Thyroid gland (tissue), 4 donors: ENCODE measurements around the gene TTC9B. TPM values are rescaled to one million over a fixed set of nuclear protein-coding genes. Genes with fewer than 3 reads are reported as not detected.

ENCODE experiments used
- DNase-seq, 2 donors: peaks; one replicate each; pipeline ENCODE4 v3.0.0-alpha.2; 2019
- H3K27ac ChIP-seq, 3 donors: fragments of 200-600 bp; sonication (generic); 1 replicate in 2 of 3; 2 replicates in 1 of 3; pipeline ENCODE4 v1.5.1; 2016 to 2019; ENCODE audit warnings: mild to moderate bottlenecking in 1 of 3, moderate library complexity in 1 of 3
- H3K27me3 ChIP-seq: fragments of 200-600 bp; sonication (generic); one replicate; pipeline ENCODE4 v1.5.1; 2019
- H3K36me3 ChIP-seq, 2 donors: fragments of 200-600 bp; sonication (generic); one replicate each; pipeline ENCODE4 v1.5.1; 2016 to 2019
- H3K4me1 ChIP-seq, 2 donors: fragments of 200-600 bp; sonication (generic); one replicate each; pipeline ENCODE4 v1.5.1; 2017 to 2019
- H3K4me3 ChIP-seq, 3 donors: fragments of 200-600 bp; sonication (generic); replicated peaks in 1 of 3; 1 replicate in 2 of 3; 2 replicates in 1 of 3; pipeline ENCODE4 v1.5.1; 2016; ENCODE audit warnings: mild to moderate bottlenecking in 1 of 3
- H3K9me3 ChIP-seq: fragments of 200-600 bp; sonication (generic); one replicate; pipeline ENCODE4 v1.5.1; 2017
- CTCF ChIP-seq, 6 experiments: fragments of 200-600 bp in 3 of 6; fragments of 450-650 bp in 3 of 6; sonication (generic) in 3 of 6; IDR thresholded peaks; one replicate each; pipeline ENCODE4 v1.5.1; 2016 to 2019; ENCODE audit warnings: antibody characterized with exemption in 6 of 6, mild to moderate bottlenecking in 2 of 6, inconsistent platforms in 1 of 6, moderate library complexity in 1 of 6
- POLR2A ChIP-seq, 2 donors: fragments of 450-650 bp; IDR thresholded peaks; one replicate each; pipeline ENCODE4 v1.6.1; 2017; ENCODE audit warnings: antibody characterized with exemption in 2 of 2, mild to moderate bottlenecking in 2 of 2, moderate library complexity in 1 of 2
- WGBS, 2 donors: methylation state at CpG; one replicate each; pipeline ENCODE4 v1.1.5; 2017; 5-methylcytosine and 5-hydroxymethylcytosine counted together
- intact Hi-C: fragments of 100-400 bp; cut with DNase I; formaldehyde crosslinking; loops from one replicate; pipeline ENCODE4 v1.15.1; 2023
- total RNA-seq, 4 donors: library from RNA; depleted of rRNA; stranded (reverse); fragments of >200 nt; gene quantifications; one replicate each; pipeline ENCODE4 v1.2.3, GENCODE V29; 2016

The TTC9B gene
- total RNA-seq, result not detected

- Histone ChIP-seq H3K4me3 (no peak within 1 kb of the TSS), H3K4me1 (peaks cover 0 to 22% of the 10 kb centered on the region in 2 donors), H3K27me3 (no peaks in the 10 kb centered on the region), H3K36me3 (no peaks in the 10 kb centered on the region), H3K27ac (no peak within 1 kb of the TSS), H3K9me3 (no peaks in the 10 kb centered on the region)
- TF ChIP-seq CTCF (IDR thresholded peaks at IDR 0.05), result no peak
- TF ChIP-seq POLR2A (IDR thresholded peaks at IDR 0.05), result no peak
- 8 to 18% methylated on average over 10 to 27 of the region's 75 CpGs for WGBS, 2 donors
- no peak for DNase-seq
- intact Hi-C loops, result no loop called here
Measured at GRCh38 chr19:40217934-40218890, at the start of gene TTC9B. Gene TTC9B, minus strand, starts transcription at chr19:40218384. Its CDS starts 3 bp downstream, at chr19:40218381.

GRCh38 chr19:40267601-40267997, 49.4 kb upstream of the TTC9B start:
- no peak overlapping the region for H3K4me3 ChIP-seq
- no peaks in the 10 kb centered on the region for H3K9me3 ChIP-seq
- H3K27me3 ChIP-seq, result no peaks in the 10 kb centered on the region
- H3K27ac ChIP-seq, result peak overlapping the region; percentile 75 to 97 (median 92)
- no peak for DNase-seq
- intact Hi-C loops, result no loop called here
- peaks cover 0 to 9% of the 10 kb centered on the region in 2 donors for H3K36me3 ChIP-seq
- H3K4me1 ChIP-seq, result peaks cover 71 to 79% of the 10 kb centered on the region in 2 donors
- TF ChIP-seq CTCF (IDR thresholded peaks at IDR 0.05), result no peak
- no peak for TF ChIP-seq POLR2A (IDR thresholded peaks at IDR 0.05)
- 80 to 87% methylated on average over 6 of the region's 6 CpGs for WGBS, 2 donors

- Histone ChIP-seq H3K27me3 (no peaks in the 10 kb centered on the region), H3K4me3 (no peak overlapping the region), H3K4me1 (peaks cover 71 to 83% of the 10 kb centered on the region in 2 donors), H3K36me3 (peaks cover 0 to 9% of the 10 kb centered on the region in 2 donors), H3K27ac (peak overlapping the region; percentile 90 to 97 (median 92)), H3K9me3 (no peaks in the 10 kb centered on the region)
- TF ChIP-seq CTCF (IDR thresholded peaks at IDR 0.05) (peak in 4 of 6 experiments; percentile 22 to 46 (median 38)), POLR2A (IDR thresholded peaks at IDR 0.05) (peak in 1 of 2 donors; percentile 70)
- peak; percentile 92 to 94 for DNase-seq
- intact Hi-C loops, result no loop called here
- 36 to 57% methylated on average over 15 of the region's 15 CpGs for WGBS, 2 donors
Measured at GRCh38 chr19:40266912-40267600, 48.9 kb upstream of the TTC9B start.

GRCh38 chr19:40266119-40266518, 47.9 kb upstream of the TTC9B start:
- Histone ChIP-seq H3K9me3 (no peaks in the 10 kb centered on the region), H3K27ac (peak overlapping the region; percentile 90 to 97 (median 92)), H3K36me3 (peaks cover 0 to 9% of the 10 kb centered on the region in 2 donors), H3K27me3 (no peaks in the 10 kb centered on the region), H3K4me3 (peak overlapping the region in 1 of 3 donors; percentile 8), H3K4me1 (peaks cover 71 to 83% of the 10 kb centered on the region in 2 donors)
- peak; percentile 98 to 99 for DNase-seq
- TF ChIP-seq CTCF (IDR thresholded peaks at IDR 0.05), result no peak
- TF ChIP-seq POLR2A (IDR thresholded peaks at IDR 0.05), result peak in 1 of 2 donors; percentile 58
- intact Hi-C loops, result no loop called here
- 35 to 42% methylated on average over 17 of the region's 17 CpGs for WGBS, 2 donors
